CD4-positive, alpha-beta T cell (primary cell): Measurements from ENCODE around the gene BOLA2B. TPM values are rescaled to one million over a fixed set of nuclear protein-coding genes. Genes with fewer than 3 reads are reported as not detected.

Source experiments
- ATAC-seq: fragments of 200-7000 bp; cut with Tn5 transposase; one replicate; pipeline ENCODE4 v1.10.0; 2022; ENCODE audit warnings: mild to moderate bottlenecking; ENCODE audit not compliant: poor library complexity
- CTCF ChIA-PET: fragments of 350-600 bp; sonication (Branson Sonifier 250); formaldehyde crosslinking; loops from one replicate; lab custom pipeline; 2021; ENCODE audit warnings: antibody characterized with exemption, inconsistent platforms; lab: Charles Lee
- POLR2A ChIA-PET: fragments of 350-600 bp; sonication (Branson Sonifier 250); formaldehyde crosslinking; loops from one replicate; lab custom pipeline; 2021; ENCODE audit warnings: antibody characterized with exemption, inconsistent platforms; lab: Charles Lee
- DNase-seq, 14 experiments: peaks; one replicate each; pipeline ENCODE4 v3.0.0-alpha.2; 2013 to 2020; ENCODE audit warnings: mixed read lengths in 2 of 14
- H3K27ac ChIP-seq, 2 donors: one replicate each; pipeline versions ENCODE4 v1.5.1 to v1.7.0; 2013; ENCODE audit warnings: low read length in 2 of 2, low read depth in 1 of 2, mild to moderate bottlenecking in 1 of 2
- H3K27me3 ChIP-seq, 2 experiments: 1 replicate in 1 of 2; 2 replicates in 1 of 2; pipeline versions ENCODE4 v1.6.1 to v1.7.0; 2013; ENCODE audit warnings: low read length in 2 of 2, control low read depth in 1 of 2, mild to moderate bottlenecking in 1 of 2, moderate library complexity in 1 of 2; ENCODE audit not compliant: insufficient read depth in 2 of 2, control insufficient read depth in 1 of 2
- H3K36me3 ChIP-seq: one replicate; pipeline ENCODE4 v1.6.1; 2013; ENCODE audit warnings: low read length, control low read depth; ENCODE audit not compliant: insufficient read depth
- H3K4me1 ChIP-seq: one replicate; pipeline ENCODE4 v1.6.1; 2013; ENCODE audit warnings: low read length, control low read depth; ENCODE audit not compliant: insufficient read depth
- H3K4me3 ChIP-seq: one replicate; pipeline ENCODE4 v1.5.1; 2013; ENCODE audit warnings: mild to moderate bottlenecking, low read length, moderate library complexity
- H3K9me3 ChIP-seq, 2 experiments: 1 replicate in 1 of 2; 2 replicates in 1 of 2; pipeline versions ENCODE4 v1.6.1 to v1.7.0; 2013; ENCODE audit warnings: low read length in 2 of 2, mild to moderate bottlenecking in 2 of 2, control low read depth in 1 of 2, moderate library complexity in 1 of 2; ENCODE audit not compliant: control insufficient read depth in 1 of 2, insufficient read depth in 1 of 2
- H3K27ac Mint-ChIP-seq: one replicate; pipeline ENCODE4 v1.8.0; 2020; ENCODE audit warnings: mixed read lengths
- H3K27me3 Mint-ChIP-seq: one replicate; pipeline ENCODE4 v1.8.0; 2021; ENCODE audit warnings: mixed read lengths
- H3K36me3 Mint-ChIP-seq: one replicate; pipeline ENCODE4 v1.8.0; 2021; ENCODE audit warnings: low read depth, mixed read lengths
- H3K4me1 Mint-ChIP-seq: one replicate; pipeline ENCODE4 v1.8.0; 2021; ENCODE audit warnings: low read depth, mixed read lengths
- H3K4me3 Mint-ChIP-seq: one replicate; pipeline ENCODE4 v1.8.0; 2020; ENCODE audit warnings: mild to moderate bottlenecking, mixed read lengths
- H3K9me3 Mint-ChIP-seq: one replicate; pipeline ENCODE4 v1.8.0; 2020; ENCODE audit warnings: mixed read lengths
- intact Hi-C, 2 experiments: fragments of 100-400 bp; cut with DNase I in 1 of 2; cut with micrococcal nuclease in 1 of 2; formaldehyde crosslinking; loops; one replicate each; pipeline versions ENCODE4 v1.15.1 to v1.9.0; 2023 to 2025; cut with DNase I, micrococcal nuclease
- total RNA-seq, 174 experiments: library from RNA in 2 of 174; stranded (reverse) in 2 of 174; gene quantifications; one replicate each; pipeline ENCODE4 v1.2.3 and lab custom pipeline; 2021 to 2026
- TF ChIP-seq, protein P1 (sequence below): fragments of 200-600 bp; IDR thresholded peaks from one replicate; pipeline ENCODE4 v1.8.0; 2022; ENCODE audit warnings: antibody characterized with exemption, mild to moderate bottlenecking

Gene BOLA2B
- total RNA-seq, 2 experiments from 2014 or later, result 41.3 to 46.3 TPM

DNA sequence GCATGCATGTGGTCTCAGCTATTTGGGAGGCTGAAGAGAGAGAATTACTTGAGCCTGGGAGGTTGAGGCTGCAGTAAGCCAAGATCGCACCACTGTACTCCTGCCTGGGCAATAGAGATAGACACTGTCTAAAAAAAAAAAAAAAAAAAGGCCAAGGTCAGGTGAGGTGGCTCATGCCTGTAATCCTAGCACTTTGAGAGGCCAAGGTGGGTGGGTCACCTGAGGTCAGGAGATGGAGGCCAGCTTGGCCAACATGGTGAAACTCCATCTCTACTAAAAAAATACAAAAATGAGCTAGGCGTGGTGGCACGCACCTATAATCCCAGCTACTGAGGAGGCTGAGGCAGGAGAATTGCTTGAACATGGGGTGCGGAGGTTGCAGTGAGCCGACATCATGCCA, 38.3 kb downstream of the BOLA2B start:
- intact Hi-C loops, result no loop called here

DNA sequence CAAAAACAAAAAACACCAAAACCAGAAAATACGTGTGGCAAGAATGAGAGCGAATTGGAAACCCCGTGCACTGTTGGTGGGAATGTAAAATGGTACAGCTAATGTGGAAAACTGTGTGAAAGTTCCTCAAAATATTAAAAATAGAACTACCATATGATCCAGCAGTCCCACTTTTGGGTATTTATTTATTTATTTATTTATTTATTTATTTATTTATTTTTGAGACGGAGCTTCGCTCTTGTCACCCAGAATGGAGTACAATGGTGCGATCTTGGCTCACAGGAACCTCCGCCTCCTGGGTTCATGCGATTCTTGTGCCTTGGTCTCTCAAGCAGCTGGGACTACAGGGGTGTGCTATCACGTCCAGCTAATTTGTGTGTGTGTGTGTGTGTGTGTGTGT, 40.9 kb downstream of the BOLA2B start:
- ChIA-PET POLR2A (no interaction called here), CTCF (interaction anchor here (1.0 kb wide), 1 partner anchor 38 kb away, joined by 3 read pairs; no protein-coding TSS in a partner anchor)
- Mint-ChIP-seq H3K27ac (no peak overlapping the region), H3K27me3 (no peaks in the 10 kb centered on the region), H3K36me3 (no peaks in the 10 kb centered on the region), H3K4me1 (no peaks in the 10 kb centered on the region), H3K9me3 (peaks cover 3% of the 10 kb centered on the region), H3K4me3 (no peak overlapping the region)
- Histone ChIP-seq H3K4me3 (no peak overlapping the region), H3K27me3 (no peaks in the 10 kb centered on the region), H3K9me3 (peaks cover 14 to 17% of the 10 kb centered on the region in 2 experiments), H3K36me3 (no peaks in the 10 kb centered on the region), H3K4me1 (no peaks in the 10 kb centered on the region), H3K27ac (no peak overlapping the region)
- TF ChIP-seq, protein P1, sequence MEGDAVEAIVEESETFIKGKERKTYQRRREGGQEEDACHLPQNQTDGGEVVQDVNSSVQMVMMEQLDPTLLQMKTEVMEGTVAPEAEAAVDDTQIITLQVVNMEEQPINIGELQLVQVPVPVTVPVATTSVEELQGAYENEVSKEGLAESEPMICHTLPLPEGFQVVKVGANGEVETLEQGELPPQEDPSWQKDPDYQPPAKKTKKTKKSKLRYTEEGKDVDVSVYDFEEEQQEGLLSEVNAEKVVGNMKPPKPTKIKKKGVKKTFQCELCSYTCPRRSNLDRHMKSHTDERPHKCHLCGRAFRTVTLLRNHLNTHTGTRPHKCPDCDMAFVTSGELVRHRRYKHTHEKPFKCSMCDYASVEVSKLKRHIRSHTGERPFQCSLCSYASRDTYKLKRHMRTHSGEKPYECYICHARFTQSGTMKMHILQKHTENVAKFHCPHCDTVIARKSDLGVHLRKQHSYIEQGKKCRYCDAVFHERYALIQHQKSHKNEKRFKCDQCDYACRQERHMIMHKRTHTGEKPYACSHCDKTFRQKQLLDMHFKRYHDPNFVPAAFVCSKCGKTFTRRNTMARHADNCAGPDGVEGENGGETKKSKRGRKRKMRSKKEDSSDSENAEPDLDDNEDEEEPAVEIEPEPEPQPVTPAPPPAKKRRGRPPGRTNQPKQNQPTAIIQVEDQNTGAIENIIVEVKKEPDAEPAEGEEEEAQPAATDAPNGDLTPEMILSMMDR, result no peak
- ATAC-seq (no peak), DNase-seq (no peak)
- intact Hi-C loops, result no loop called here

More for the DNA sequence above, 38.3 kb downstream of the BOLA2B start:
- no peaks in the 10 kb centered on the region for H3K27me3 ChIP-seq
- H3K4me3 ChIP-seq, result no peak overlapping the region
- no peaks in the 10 kb centered on the region for H3K36me3 ChIP-seq
- no peak overlapping the region for H3K4me3 Mint-ChIP-seq
- no peaks in the 10 kb centered on the region for H3K27me3 Mint-ChIP-seq
- no peaks in the 10 kb centered on the region for H3K4me1 Mint-ChIP-seq
- DNase-seq (no peak), ATAC-seq (no peak)
- H3K27ac ChIP-seq, result no peak overlapping the region
- ChIA-PET POLR2A (no interaction called here), CTCF (no interaction called here)
- TF ChIP-seq, protein P1, result no peak
- peaks cover 0 to 3% of the 10 kb centered on the region in 2 experiments for H3K9me3 ChIP-seq
- no peak overlapping the region for H3K27ac Mint-ChIP-seq
- no peaks in the 10 kb centered on the region for H3K4me1 ChIP-seq
- no peaks in the 10 kb centered on the region for H3K9me3 Mint-ChIP-seq
- H3K36me3 Mint-ChIP-seq, result no peaks in the 10 kb centered on the region

DNA sequence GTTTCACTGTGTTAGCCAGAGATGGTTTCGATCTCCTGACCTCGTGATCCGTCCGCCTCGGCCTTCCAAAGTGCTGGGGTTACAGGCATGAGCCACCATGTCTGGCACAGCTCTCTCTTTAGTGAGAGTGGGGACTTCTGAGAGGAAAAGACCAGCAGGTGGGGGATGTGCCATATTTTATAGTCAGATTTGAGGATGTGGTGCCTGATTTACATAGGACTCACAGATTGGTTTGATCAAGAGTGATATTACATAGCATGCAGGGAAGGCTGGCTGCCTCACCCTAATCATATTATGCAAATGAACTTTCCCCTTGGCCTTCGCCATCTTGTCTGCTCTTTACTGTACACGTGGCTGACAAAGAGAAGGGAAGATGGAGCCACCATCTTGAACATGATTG, 42.4 kb downstream of the BOLA2B start:
- H3K4me3 Mint-ChIP-seq, result no peak overlapping the region
- H3K27me3 Mint-ChIP-seq, result no peaks in the 10 kb centered on the region
- POLR2A ChIA-PET, result interaction anchor here (0.9 kb wide), 1 partner anchor 35 kb away, joined by 4 read pairs; no protein-coding TSS in a partner anchor
- intact Hi-C loops, result no loop called here
- no peaks in the 10 kb centered on the region for H3K27me3 ChIP-seq
- no peak overlapping the region for H3K27ac ChIP-seq
- TF ChIP-seq, protein P1, result no peak
- no peak overlapping the region for H3K27ac Mint-ChIP-seq
- no peaks in the 10 kb centered on the region for H3K36me3 ChIP-seq
- ATAC-seq (no peak), DNase-seq (no peak)
- H3K9me3 ChIP-seq, result peaks cover 14 to 17% of the 10 kb centered on the region in 2 experiments
- CTCF ChIA-PET, result no interaction called here
- no peaks in the 10 kb centered on the region for H3K4me1 ChIP-seq
- H3K4me1 Mint-ChIP-seq, result no peaks in the 10 kb centered on the region
- H3K36me3 Mint-ChIP-seq, result no peaks in the 10 kb centered on the region
- no peak overlapping the region for H3K4me3 ChIP-seq
- peaks cover 3% of the 10 kb centered on the region for H3K9me3 Mint-ChIP-seq
